ENCODE results near the gene AHDC1. TPM values are rescaled to one million over a fixed set of nuclear protein-coding genes. Genes with fewer than 3 reads are reported as not detected.

The AHDC1 gene
- total and polyA plus RNA-seq, 2 experiments from 2014 or later: 13.3 to 14.4 TPM

DNA sequence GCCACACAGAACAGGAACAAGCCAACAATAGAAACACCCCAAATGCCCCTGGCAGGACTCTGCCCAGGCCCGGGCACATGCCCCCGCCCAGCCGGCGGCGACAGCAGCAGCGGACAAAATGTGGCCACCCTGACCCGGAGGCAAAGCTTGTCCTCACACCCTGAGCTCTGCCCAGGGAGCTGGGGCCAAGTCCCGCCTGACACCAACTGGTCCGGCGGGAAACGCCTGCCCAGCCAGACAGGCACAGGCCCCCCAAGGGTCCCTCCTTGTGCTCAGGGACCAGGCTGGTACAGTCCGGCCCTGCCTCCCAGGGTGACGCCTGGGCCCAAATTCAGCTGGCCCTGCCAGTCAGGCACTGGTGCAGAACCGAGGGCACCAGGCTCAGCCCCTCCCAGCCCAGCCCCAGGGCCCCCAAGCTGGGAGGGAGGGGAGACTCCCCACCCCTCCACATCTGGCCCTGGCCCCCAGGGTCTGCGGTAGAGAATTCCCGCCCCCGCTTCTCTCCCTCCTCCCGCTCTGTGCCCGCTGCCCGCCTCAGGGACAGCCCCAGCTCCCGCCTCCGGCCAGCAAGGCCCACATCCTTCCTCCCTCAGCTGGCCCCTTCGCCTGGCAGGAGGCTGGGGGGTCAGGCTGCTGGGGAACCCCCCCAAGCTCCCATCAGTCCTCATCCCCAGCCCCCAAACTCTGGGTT is 2.0 kb downstream of the AHDC1 start:
- peaks cover 68% of the 10 kb centered on the region for H3K79me2 ChIP-seq
- peak overlapping the region; percentile 99 for H3K4me2 ChIP-seq
- no peak overlapping the region for H2AFZ ChIP-seq
- H3K36me3 ChIP-seq (replicated peaks; ENCODE audit: insufficient read depth, low read depth): no peaks in the 10 kb centered on the region
- no peaks in the 10 kb centered on the region for H3K9me2 ChIP-seq (replicated peaks; ENCODE audit: insufficient read depth)
- H3K27ac ChIP-seq: peak overlapping the region; percentile 83
- H4K20me1 ChIP-seq (ENCODE audit: insufficient read depth, poor library complexity, severe bottlenecking): peaks cover 60% of the 10 kb centered on the region
- TF ChIP-seq, protein P1, sequence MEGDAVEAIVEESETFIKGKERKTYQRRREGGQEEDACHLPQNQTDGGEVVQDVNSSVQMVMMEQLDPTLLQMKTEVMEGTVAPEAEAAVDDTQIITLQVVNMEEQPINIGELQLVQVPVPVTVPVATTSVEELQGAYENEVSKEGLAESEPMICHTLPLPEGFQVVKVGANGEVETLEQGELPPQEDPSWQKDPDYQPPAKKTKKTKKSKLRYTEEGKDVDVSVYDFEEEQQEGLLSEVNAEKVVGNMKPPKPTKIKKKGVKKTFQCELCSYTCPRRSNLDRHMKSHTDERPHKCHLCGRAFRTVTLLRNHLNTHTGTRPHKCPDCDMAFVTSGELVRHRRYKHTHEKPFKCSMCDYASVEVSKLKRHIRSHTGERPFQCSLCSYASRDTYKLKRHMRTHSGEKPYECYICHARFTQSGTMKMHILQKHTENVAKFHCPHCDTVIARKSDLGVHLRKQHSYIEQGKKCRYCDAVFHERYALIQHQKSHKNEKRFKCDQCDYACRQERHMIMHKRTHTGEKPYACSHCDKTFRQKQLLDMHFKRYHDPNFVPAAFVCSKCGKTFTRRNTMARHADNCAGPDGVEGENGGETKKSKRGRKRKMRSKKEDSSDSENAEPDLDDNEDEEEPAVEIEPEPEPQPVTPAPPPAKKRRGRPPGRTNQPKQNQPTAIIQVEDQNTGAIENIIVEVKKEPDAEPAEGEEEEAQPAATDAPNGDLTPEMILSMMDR (IDR thresholded peaks at IDR 0.05; ENCODE audit: poor library complexity): no peak
- TF ChIP-seq EZH2 (IDR thresholded peaks at IDR 0.05; ENCODE audit: borderline replicate concordance) (no peak), EZH2phosphoT487 (IDR thresholded peaks at IDR 0.05; ENCODE audit: low read depth, severe bottlenecking, unreplicated experiment) (no peak)
- no peaks in the 10 kb centered on the region for H3K9me3 ChIP-seq (ENCODE audit: low read depth)
- H3K4me3 ChIP-seq: peak overlapping the region; percentile 88
- peak; percentile 60 for DNase-seq (ENCODE audit: low spot score)
- no peaks in the 10 kb centered on the region for H3K27me3 ChIP-seq
- H3K4me1 ChIP-seq (ENCODE audit: insufficient read depth): peaks cover 67% of the 10 kb centered on the region
- WGBS (ENCODE audit: low lambda C conversion rate, missing lambda C conversion rate): 36% methylated on average over 12 of the region's 23 CpGs

DNA sequence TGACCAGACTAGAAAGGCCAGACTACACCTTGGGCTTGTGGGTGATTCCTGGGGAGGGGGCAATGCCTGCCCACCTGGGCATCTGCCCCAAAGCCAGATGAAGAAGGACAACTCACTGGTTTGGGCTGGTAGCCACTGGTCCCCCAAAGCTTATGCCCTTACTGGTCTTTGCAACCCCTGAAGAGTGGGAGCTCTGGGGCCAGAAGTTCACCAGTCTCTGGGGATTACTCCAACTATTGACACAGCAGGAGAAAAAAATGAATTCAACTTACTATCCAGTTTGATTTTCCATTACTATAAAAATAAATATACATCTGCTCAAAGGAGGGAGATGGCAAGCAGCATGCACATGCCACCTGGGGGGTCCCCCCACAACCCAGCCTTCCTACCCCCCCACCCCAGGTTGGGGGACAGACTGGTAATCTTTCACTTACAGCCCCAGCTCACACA is 2.6 kb downstream of the AHDC1 start:
- peaks cover 74% of the 10 kb centered on the region for H3K79me2 ChIP-seq
- H4K20me1 ChIP-seq (ENCODE audit: insufficient read depth, poor library complexity, severe bottlenecking): peaks cover 65% of the 10 kb centered on the region
- TF ChIP-seq EZH2phosphoT487 (IDR thresholded peaks at IDR 0.05; ENCODE audit: low read depth, severe bottlenecking, unreplicated experiment) (no peak), EZH2 (IDR thresholded peaks at IDR 0.05; ENCODE audit: borderline replicate concordance) (no peak)
- TF ChIP-seq, protein P1 (IDR thresholded peaks at IDR 0.05; ENCODE audit: poor library complexity): no peak
- H3K4me1 ChIP-seq (ENCODE audit: insufficient read depth): peaks cover 67% of the 10 kb centered on the region
- H3K9me2 ChIP-seq (replicated peaks; ENCODE audit: insufficient read depth): no peaks in the 10 kb centered on the region
- no peaks in the 10 kb centered on the region for H3K9me3 ChIP-seq (ENCODE audit: low read depth)
- H2AFZ ChIP-seq: no peak overlapping the region
- H3K4me3 ChIP-seq: peak overlapping the region; percentile 88
- H3K4me2 ChIP-seq: peak overlapping the region; percentile 99
- H3K36me3 ChIP-seq (replicated peaks; ENCODE audit: insufficient read depth, low read depth): no peaks in the 10 kb centered on the region
- H3K27me3 ChIP-seq: no peaks in the 10 kb centered on the region
- no peak for DNase-seq (ENCODE audit: low spot score)
- H3K27ac ChIP-seq: peak overlapping the region; percentile 83

DNA sequence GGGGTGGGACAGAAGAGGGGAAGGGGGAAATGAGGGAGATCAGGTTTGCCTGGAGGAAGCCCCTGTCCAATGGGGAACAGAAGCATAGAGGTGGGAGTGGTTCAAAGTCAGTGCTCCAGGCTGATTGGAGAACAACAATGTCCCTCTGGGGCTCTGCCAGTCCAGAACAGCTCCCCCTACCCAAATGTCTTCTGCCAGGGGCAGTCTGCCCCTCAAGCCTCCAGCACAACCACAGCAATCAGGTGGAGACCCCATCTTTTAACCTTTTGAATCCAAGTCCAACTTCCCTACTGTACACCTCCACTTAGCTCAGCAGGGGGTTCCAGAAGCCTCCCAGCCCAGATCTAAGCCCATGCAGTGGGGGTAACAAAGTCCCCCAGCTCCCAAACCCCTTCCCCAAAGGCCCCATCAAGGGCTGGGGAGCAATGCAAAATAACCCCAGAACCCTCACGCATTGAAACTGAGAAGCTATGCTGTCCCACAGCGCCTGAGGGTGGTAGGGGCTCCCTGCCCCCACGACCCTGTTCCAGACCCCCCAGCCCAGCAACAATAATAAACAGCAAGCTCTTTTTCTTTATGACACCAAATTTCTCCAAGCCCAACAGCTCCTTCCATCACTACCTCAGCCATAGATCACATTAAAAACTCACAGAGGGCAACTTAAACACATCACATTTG is 3.3 kb downstream of the AHDC1 start:
- peaks cover 81% of the 10 kb centered on the region for H3K79me2 ChIP-seq
- peak; percentile 52 for DNase-seq (ENCODE audit: low spot score)

More for the DNA sequence above, 3.3 kb downstream of the AHDC1 start:
- TF ChIP-seq, protein P1 (IDR thresholded peaks at IDR 0.05; ENCODE audit: poor library complexity): no peak
- TF ChIP-seq EZH2 (IDR thresholded peaks at IDR 0.05; ENCODE audit: borderline replicate concordance) (no peak), EZH2phosphoT487 (IDR thresholded peaks at IDR 0.05; ENCODE audit: low read depth, severe bottlenecking, unreplicated experiment) (no peak)
- 79% methylated on average over 3 of the region's 3 CpGs for WGBS (ENCODE audit: low lambda C conversion rate, missing lambda C conversion rate)
- H3K27me3 ChIP-seq: no peaks in the 10 kb centered on the region
- no peaks in the 10 kb centered on the region for H3K9me3 ChIP-seq (ENCODE audit: low read depth)
- no peak overlapping the region for H2AFZ ChIP-seq
- H3K36me3 ChIP-seq (replicated peaks; ENCODE audit: insufficient read depth, low read depth): no peaks in the 10 kb centered on the region
- H3K9me2 ChIP-seq (replicated peaks; ENCODE audit: insufficient read depth): no peaks in the 10 kb centered on the region
- H3K27ac ChIP-seq: peak overlapping the region; percentile 83
- H3K4me2 ChIP-seq: peak overlapping the region; percentile 99
- peaks cover 70% of the 10 kb centered on the region for H3K4me1 ChIP-seq (ENCODE audit: insufficient read depth)
- H4K20me1 ChIP-seq (ENCODE audit: insufficient read depth, poor library complexity, severe bottlenecking): peaks cover 72% of the 10 kb centered on the region
- no peak overlapping the region for H3K4me3 ChIP-seq
